ENCODE results near the gene HOXA9.

HOXA9 gene

GRCh38 chr7:27165089-27165995 lies at the start of gene HOXA9:
TSS of gene HOXA9 (minus strand) at chr7:27165537. CDS start at chr7:27165457, 80 bp downstream.
- DNase-seq: no peak

GRCh38 chr7:27214239-27214950 lies 49.1 kb upstream of the HOXA9 start:
- no peak for DNase-seq

GRCh38 chr7:27213433-27214238 lies 48.3 kb upstream of the HOXA9 start:
- no peak for DNase-seq

- DNase-seq: no peak
Measured at GRCh38 chr7:27212497-27213432, 47.4 kb upstream of the HOXA9 start.

DNA sequence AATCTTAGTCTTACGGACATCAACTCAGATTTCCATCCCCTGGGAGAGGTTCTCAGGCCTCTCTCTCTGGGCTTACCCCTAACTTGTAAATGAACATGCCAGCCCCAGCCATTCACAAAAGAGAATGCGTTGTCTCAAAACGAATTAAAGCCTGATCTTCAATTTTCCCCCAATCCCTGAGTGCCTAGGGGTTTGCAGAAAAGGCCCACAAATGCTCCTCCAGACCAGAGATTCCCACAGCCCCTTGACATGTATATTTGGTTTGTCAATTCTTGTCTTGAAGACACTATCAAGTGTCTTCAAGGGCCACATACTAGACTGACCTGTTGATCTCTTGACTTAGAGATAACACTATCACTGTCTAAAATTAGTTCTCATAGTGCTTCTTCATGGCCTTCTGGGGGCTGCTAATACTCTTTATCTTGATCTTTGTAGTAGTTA lies 46.4 kb upstream of the HOXA9 start:
- DNase-seq: no peak

- DNase-seq: no peak
Measured at GRCh38 chr7:27211084-27211446, 45.7 kb upstream of the HOXA9 start.

DNA sequence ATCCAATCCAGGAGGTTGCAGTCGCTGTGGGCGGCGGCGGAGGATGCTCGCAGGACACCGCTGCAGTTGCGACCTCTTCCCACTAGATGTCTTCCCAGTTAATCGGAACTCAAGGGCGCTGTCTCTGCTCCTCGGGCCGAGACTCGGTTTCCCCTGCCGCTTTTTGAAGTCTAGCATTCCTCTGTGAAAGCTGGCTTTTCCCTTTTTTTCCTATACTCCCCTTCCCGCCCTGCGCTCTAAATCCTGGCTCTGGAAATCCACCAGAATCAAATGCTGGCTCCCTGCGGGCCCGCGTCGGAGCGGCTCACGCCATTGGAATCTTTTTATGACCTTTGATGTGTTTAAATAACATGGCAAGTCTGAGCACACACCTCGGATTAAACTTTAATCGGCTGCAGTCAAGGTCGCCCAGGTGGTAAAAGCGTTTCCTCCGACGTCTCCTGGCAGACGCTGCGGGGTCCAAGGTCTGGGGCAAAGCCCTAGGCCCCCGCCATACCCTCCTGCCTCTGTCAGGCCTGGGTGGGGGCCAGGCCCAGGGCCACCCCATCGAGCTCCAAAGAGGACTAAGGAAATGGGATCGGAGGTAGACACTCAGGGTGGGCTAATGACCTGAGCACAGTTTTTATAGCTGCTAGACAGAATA lies 45.2 kb upstream of the HOXA9 start:
- DNase-seq: peak; percentile 76

GRCh38 chr7:27209933-27210440 lies 44.6 kb upstream of the HOXA9 start:
- no peak for DNase-seq

GRCh38 chr7:27208998-27209397 lies 43.7 kb upstream of the HOXA9 start:
- no peak for DNase-seq

- DNase-seq: no peak
Measured at GRCh38 chr7:27207348-27207985, 42.1 kb upstream of the HOXA9 start.

DNA sequence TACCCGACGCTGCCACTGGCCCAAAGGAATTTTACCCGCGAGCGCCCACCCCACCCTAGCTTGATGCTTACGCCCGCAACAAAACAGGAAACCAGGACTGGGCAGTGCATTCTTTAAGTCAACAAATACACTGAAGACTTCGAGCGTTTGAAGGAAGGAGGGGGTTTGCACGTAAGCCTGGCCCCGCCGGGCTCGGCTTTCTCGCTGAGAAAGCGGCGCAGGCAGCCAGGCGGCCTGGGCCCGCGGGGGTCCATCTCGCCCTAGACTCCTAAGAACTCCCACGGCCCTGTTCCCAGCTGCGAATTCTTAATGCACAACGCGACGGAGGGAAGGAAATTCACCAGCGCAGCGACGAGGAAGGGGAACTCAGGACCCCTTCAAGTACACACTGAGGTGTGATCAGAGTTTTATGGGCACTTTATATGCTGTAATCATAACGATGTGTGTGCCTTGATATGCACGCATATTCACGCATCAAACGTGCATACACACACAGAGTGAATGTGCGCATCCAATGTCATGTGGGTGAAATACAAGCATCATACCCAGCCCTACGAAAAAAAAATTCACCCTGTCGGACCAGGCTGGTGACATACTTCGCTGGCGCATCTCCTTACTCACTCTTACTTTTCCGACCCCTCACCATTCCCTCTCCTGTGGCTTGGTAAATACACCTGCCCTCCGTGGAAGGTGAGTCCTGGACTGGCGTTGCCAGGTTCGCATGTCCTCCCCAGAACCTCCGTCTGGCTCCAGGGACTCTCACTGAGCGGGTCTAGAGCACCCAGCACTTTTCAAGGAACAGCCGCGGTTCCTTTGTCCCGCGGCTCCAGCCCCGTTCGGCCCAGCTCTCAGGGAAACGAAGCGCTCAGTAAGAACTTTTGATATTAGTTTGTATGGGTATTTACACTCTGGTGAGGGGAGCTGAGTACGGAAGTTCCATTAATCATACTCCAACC lies 40.3 kb upstream of the HOXA9 start:
- no peak for DNase-seq

GRCh38 chr7:27204851-27205322 lies 39.5 kb upstream of the HOXA9 start:
- no peak for DNase-seq

DNA sequence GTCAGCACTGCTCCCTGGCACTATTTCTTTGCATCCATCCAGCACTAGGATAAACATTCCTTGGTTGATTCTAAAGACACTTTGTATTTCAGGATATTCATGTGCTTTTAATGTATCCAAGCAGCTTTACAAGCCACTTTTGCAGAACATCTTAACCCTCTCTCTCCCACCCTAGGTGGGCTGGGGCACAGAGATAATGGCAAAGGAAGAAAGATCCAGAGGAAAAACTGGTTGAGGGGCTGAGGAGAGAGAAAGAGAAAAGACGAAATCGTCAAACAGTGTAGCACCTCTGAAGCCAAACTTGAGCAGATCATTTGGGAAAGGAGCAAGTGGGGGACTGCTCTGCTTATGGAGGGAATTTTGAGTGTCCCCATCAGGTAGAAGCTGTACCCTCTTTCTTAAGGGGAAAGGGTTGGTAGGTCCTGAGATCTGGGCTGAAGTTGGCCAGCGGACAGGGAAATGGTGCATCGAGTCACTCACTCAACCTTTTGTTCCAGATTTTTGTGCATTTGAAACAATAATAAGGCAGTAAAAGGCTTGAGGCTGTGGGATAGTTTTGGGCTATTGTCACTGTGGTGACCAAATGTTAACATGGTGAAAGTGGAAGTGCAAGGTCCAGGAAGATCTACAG lies 38.7 kb upstream of the HOXA9 start:
- no peak for DNase-seq

GRCh38 chr7:27203365-27203953 lies 38.1 kb upstream of the HOXA9 start:
- no peak for DNase-seq

- DNase-seq: no peak
Measured at GRCh38 chr7:27202862-27203134, 37.5 kb upstream of the HOXA9 start.

GRCh38 chr7:27202018-27202861 lies 36.9 kb upstream of the HOXA9 start:
- DNase-seq: no peak

DNA sequence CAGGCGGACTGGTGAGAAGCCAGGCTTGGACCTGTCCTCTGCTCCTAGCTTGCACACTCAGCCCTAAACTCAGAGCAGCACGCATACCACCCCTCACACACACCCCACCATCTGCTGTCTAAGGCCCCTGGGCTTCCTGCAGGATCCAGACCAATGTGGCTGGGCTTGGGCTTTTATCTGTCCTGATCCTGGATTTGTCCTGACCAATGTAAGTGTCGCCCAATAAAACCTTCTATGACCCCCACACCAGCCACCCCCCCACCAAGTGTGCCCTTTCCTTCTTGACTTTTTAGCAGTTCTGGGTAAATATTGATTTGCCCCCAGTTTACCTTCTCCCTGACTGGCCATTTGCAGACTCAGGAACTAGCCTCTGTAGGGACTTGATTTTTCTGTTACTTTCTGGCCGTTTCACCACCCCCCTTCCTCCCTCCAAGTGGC lies 36.3 kb upstream of the HOXA9 start:
- no peak for DNase-seq

All from 8988T (cell line).